K562 (cell line): Measurements from ENCODE around the gene COA6. TPM values are rescaled to one million over a fixed set of nuclear protein-coding genes. Genes with fewer than 3 reads are reported as not detected.
A peak's percentile ranks its signal among the peaks of the same experiment; 100 is the strongest.

Experiments used
- CXXC5 ChIP-seq: fragments of 250-450 bp; sonication (Bioruptor Pico); IDR thresholded peaks from 2 replicates; pipeline ENCODE4 v1.8.0; 2022; ENCODE audit warnings: inconsistent platforms, mild to moderate bottlenecking, moderate library complexity
- DPF2 ChIP-seq: fragments of 450-650 bp; IDR thresholded peaks from 2 replicates; pipeline ENCODE4 v1.6.1; 2016
- MTA2 ChIP-seq: fragments of 450-650 bp; IDR thresholded peaks from 2 replicates; pipeline ENCODE4 v1.6.1; 2016; ENCODE audit warnings: low read depth
- POLR2A ChIP-seq: fragments of 450-650 bp; conservative IDR thresholded peaks from 2 replicates; pipeline ENCODE4 v1.6.1; 2016
- YY1 ChIP-seq, 3 experiments: IDR thresholded peaks; 2 replicates each; pipeline ENCODE4 v1.6.1; 2011; ENCODE audit warnings: low read length in 2 of 3, mild to moderate bottlenecking in 2 of 3, moderate library complexity in 2 of 3, borderline replicate concordance in 1 of 3, control low read depth in 1 of 3, low read depth in 1 of 3; ENCODE audit not compliant: insufficient read depth in 3 of 3, insufficient replicate concordance in 2 of 3, control insufficient read depth in 1 of 3, insufficient read length in 1 of 3; ENCODE audit errors: extremely low read depth in 1 of 3
- ZNF324 ChIP-seq: fragments of 250-450 bp; sonication (Bioruptor Pico); IDR thresholded peaks from 2 replicates; pipeline ENCODE4 v1.4.0; 2020; ENCODE audit warnings: mild to moderate bottlenecking
- ZNF431 ChIP-seq: sonication (generic); formaldehyde crosslinking; IDR thresholded peaks from 2 replicates; pipeline ENCODE4 v1.8.0; 2022; ENCODE audit warnings: mild to moderate bottlenecking, missing genetic modification reagents
- polyA plus RNA-seq, 8 experiments: library from polyadenylated mRNA; depleted of rRNA in 4 of 8; stranded (reverse) in 5 of 8; unstranded in 3 of 8; fragments of >200 nt; fragmentation: Nextera tagmentation in 2 of 8; fragmentation: Illumina TruSeq in 1 of 8; extraction: Ambion mirVana in 2 of 8; extraction: Trizol in 1 of 8; gene quantifications; 2 replicates each; pipeline versions ENCODE4 v1.2.1 to v1.2.3, GENCODE V29; 2011 to 2014; ENCODE audit warnings: inconsistent platforms in 1 of 8, missing spikeins in 1 of 8
- total RNA-seq, 7 experiments: library from RNA; depleted of rRNA in 6 of 7; stranded (reverse); fragments of >200 nt in 6 of 7; fragmentation: Illumina TruSeq in 2 of 7; extraction: Trizol in 2 of 7; gene quantifications; 2 replicates each; pipeline versions ENCODE4 v1.2.1 to v1.2.3, GENCODE V29; 2011 to 2021; ENCODE audit warnings: low replicate concordance in 1 of 7
- TF ChIP-seq, protein P1 (sequence below): fragments of 450-650 bp; IDR thresholded peaks from 2 replicates; pipeline ENCODE4 v1.6.1; 2016; ENCODE audit warnings: missing biosample characterization, missing genetic modification characterization
- TF ChIP-seq, protein P2 (sequence below): fragments of 250-450 bp; sonication (Bioruptor Pico); IDR thresholded peaks from 2 replicates; pipeline ENCODE4 v1.5.0; 2021
- TF ChIP-seq, protein P3 (sequence below), 2 experiments: fragments of 450-650 bp in 1 of 2; sonication (generic) in 1 of 2; formaldehyde crosslinking in 1 of 2; IDR thresholded peaks in 1 of 2; conservative IDR thresholded peaks in 1 of 2; 2 replicates each; pipeline versions ENCODE4 v1.6.1 to v1.8.1; 2016 to 2023; ENCODE audit warnings: mild to moderate bottlenecking in 2 of 2, moderate library complexity in 2 of 2, inconsistent platforms in 1 of 2, missing genetic modification reagents in 1 of 2
- TF ChIP-seq, protein P4 (sequence below): fragments of 450-650 bp; IDR thresholded peaks from 2 replicates; pipeline ENCODE4 v1.6.1; 2016; ENCODE audit warnings: mild to moderate bottlenecking
- TF ChIP-seq, protein P5 (sequence below): IDR thresholded peaks from 2 replicates; pipeline ENCODE4 v1.6.1; 2011; ENCODE audit warnings: borderline replicate concordance, low read depth, mild to moderate bottlenecking, moderate library complexity, low read length; ENCODE audit not compliant: insufficient read depth, poor library complexity, severe bottlenecking
- TF ChIP-seq, protein P6 (sequence below): fragments of 450-650 bp; formaldehyde crosslinking; IDR thresholded peaks from 2 replicates; pipeline ENCODE4 v1.4.0; 2020; ENCODE audit warnings: mild to moderate bottlenecking, moderate library complexity

COA6 gene
- total and polyA plus RNA-seq, 9 of the 15 experiments (the other 6 are each of a cell fraction or from before 2014, with no cell fraction given): 77.7 to 187 (median 134) TPM

DNA sequence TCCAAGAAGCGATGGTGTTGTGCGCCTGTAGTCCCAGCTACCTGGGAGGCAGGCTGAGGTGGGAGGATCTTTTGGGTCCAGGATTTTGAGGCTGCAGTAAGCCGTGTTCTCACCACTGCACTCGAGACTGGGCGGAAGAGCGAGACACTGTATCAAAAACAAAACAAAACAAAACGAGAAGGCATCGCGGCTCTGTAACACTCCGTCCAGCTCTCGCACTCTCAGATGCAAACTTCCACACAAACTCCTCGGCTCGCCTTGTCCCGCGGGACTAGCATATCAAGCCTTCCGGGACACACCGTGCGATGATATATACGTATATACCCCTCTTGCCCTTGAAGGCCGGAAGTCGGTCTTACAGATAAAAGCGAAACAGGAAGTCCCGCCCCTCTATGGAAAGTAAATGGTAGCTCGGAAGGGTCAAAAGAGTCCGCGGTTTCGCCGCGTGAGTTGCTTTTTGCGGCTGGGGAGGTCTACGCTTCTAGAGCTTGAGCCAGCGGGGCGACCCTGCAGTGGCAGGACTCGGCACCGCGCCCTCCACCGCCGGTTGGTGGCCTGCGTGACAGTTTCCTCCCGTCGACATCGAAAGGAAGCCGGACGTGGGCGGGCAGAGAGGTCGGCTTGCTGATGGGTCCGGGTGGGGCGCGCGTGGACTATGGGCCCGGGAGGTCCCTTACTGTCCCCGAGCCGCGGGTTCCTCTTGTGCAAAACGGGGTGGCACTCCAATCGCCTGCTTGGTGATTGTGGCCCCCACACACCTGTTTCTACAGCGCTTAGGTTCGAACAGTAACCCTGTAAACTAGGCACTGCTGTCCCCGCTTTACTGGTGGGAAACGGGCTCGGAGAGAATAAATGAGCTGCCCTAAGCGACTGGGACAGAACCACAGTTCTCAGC, at the start of gene COA6 (continued):
- TF ChIP-seq, protein P1, sequence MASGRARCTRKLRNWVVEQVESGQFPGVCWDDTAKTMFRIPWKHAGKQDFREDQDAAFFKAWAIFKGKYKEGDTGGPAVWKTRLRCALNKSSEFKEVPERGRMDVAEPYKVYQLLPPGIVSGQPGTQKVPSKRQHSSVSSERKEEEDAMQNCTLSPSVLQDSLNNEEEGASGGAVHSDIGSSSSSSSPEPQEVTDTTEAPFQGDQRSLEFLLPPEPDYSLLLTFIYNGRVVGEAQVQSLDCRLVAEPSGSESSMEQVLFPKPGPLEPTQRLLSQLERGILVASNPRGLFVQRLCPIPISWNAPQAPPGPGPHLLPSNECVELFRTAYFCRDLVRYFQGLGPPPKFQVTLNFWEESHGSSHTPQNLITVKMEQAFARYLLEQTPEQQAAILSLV: peak; percentile 43; the same call in 1 of the 2 replicates
- TF ChIP-seq, protein P2, sequence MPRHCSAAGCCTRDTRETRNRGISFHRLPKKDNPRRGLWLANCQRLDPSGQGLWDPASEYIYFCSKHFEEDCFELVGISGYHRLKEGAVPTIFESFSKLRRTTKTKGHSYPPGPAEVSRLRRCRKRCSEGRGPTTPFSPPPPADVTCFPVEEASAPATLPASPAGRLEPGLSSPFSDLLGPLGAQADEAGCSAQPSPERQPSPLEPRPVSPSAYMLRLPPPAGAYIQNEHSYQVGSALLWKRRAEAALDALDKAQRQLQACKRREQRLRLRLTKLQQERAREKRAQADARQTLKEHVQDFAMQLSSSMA (CRISPR knock-in tag): 0 out of 2 replicates have a peak, but pooled peaks have one; percentile 27
- TF ChIP-seq CXXC5 (CRISPR knock-in tag) (peak; percentile 86), DPF2 (peak; percentile 73), YY1 (IDR thresholded peaks at IDR 0.05; ENCODE audit: borderline replicate concordance in 1 of 3, control insufficient read depth in 1 of 3, extremely low read depth in 1 of 3, insufficient read depth in 3 of 3, insufficient read length in 1 of 3, insufficient replicate concordance in 2 of 3, low read depth in 1 of 3, low read length in 2 of 3) (peak; percentile 12 to 79 (median 30)), ZNF324 (no peak), ZNF431 (CRISPR knock-in tag) (0 out of 2 replicates have a peak, but pooled peaks have one; percentile 58), POLR2A (peak; percentile 100), MTA2 (0 out of 2 replicates have a peak, but pooled peaks have one; percentile 22)
- TF ChIP-seq, protein P3, sequence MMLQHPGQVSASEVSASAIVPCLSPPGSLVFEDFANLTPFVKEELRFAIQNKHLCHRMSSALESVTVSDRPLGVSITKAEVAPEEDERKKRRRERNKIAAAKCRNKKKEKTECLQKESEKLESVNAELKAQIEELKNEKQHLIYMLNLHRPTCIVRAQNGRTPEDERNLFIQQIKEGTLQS (IDR thresholded peaks at IDR 0.05): peak; percentile 11; the same call in 1 of the 2 replicates
- TF ChIP-seq, protein P3 (CRISPR knock-in tag; conservative IDR thresholded peaks at IDR 0.05): peak; percentile 62; the same call in 1 of the 2 replicates
- TF ChIP-seq, protein P4, sequence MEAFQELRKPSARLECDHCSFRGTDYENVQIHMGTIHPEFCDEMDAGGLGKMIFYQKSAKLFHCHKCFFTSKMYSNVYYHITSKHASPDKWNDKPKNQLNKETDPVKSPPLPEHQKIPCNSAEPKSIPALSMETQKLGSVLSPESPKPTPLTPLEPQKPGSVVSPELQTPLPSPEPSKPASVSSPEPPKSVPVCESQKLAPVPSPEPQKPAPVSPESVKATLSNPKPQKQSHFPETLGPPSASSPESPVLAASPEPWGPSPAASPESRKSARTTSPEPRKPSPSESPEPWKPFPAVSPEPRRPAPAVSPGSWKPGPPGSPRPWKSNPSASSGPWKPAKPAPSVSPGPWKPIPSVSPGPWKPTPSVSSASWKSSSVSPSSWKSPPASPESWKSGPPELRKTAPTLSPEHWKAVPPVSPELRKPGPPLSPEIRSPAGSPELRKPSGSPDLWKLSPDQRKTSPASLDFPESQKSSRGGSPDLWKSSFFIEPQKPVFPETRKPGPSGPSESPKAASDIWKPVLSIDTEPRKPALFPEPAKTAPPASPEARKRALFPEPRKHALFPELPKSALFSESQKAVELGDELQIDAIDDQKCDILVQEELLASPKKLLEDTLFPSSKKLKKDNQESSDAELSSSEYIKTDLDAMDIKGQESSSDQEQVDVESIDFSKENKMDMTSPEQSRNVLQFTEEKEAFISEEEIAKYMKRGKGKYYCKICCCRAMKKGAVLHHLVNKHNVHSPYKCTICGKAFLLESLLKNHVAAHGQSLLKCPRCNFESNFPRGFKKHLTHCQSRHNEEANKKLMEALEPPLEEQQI: peak; percentile 90
- TF ChIP-seq, protein P5, sequence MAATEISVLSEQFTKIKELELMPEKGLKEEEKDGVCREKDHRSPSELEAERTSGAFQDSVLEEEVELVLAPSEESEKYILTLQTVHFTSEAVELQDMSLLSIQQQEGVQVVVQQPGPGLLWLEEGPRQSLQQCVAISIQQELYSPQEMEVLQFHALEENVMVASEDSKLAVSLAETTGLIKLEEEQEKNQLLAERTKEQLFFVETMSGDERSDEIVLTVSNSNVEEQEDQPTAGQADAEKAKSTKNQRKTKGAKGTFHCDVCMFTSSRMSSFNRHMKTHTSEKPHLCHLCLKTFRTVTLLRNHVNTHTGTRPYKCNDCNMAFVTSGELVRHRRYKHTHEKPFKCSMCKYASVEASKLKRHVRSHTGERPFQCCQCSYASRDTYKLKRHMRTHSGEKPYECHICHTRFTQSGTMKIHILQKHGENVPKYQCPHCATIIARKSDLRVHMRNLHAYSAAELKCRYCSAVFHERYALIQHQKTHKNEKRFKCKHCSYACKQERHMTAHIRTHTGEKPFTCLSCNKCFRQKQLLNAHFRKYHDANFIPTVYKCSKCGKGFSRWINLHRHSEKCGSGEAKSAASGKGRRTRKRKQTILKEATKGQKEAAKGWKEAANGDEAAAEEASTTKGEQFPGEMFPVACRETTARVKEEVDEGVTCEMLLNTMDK: peak; percentile 40
- TF ChIP-seq, protein P6, sequence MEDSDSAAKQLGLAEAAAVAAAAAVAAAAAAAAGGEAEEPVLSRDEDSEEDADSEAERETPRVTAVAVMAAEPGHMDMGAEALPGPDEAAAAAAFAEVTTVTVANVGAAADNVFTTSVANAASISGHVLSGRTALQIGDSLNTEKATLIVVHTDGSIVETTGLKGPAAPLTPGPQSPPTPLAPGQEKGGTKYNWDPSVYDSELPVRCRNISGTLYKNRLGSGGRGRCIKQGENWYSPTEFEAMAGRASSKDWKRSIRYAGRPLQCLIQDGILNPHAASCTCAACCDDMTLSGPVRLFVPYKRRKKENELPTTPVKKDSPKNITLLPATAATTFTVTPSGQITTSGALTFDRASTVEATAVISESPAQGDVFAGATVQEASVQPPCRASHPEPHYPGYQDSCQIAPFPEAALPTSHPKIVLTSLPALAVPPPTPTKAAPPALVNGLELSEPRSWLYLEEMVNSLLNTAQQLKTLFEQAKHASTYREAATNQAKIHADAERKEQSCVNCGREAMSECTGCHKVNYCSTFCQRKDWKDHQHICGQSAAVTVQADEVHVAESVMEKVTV: no peak
